A549 (cell line): Measurements from ENCODE around the gene UBE2O. TPM values are rescaled to one million over a fixed set of nuclear protein-coding genes. Genes with fewer than 3 reads are reported as not detected.

Experiments
- ATAC-seq, 2 experiments: fragments of 200-7000 bp in 1 of 2; fragments of >200 bp in 1 of 2; cut with Nextera tagmentation in 1 of 2; cut with Tn5 transposase in 1 of 2; 3 replicates each; pipeline versions ENCODE4 v1.8.0 to v1.9.1; 2018 to 2020; ENCODE audit warnings: mild to moderate bottlenecking in 1 of 2, moderate library complexity in 1 of 2
- CTCF ChIA-PET: fragments of 300-600 bp; sonication (Branson Sonifier 250); formaldehyde crosslinking; extraction: SDS; loops from one replicate; lab custom pipeline; 2021; ENCODE audit warnings: antibody characterized with exemption, inconsistent platforms; lab: Yijun Ruan, JAX
- POLR2A ChIA-PET: fragments of 350-600 bp; formaldehyde crosslinking; extraction: SDS; loops from one replicate; lab custom pipeline; 2021; ENCODE audit warnings: antibody characterized with exemption, inconsistent platforms; lab: Yijun Ruan, JAX
- DNase-seq, 2 experiments: peaks; one replicate each; pipeline versions ENCODE4 v3.0.0 to v3.0.0-alpha.2; 2011 to 2016; ENCODE audit warnings: low read depth in 1 of 2, low spot score in 1 of 2
- FAIRE-seq: peaks from 2 replicates; lab custom pipeline; 2011; peaks lifted over from hg19 to GRCh38; lab: Jason Lieb, UNC
- H3K27ac ChIP-seq, 2 experiments: fragments of >200 bp; sonication (Bioruptor Twin); formaldehyde crosslinking; 3 replicates each; pipeline ENCODE4 v1.5.1; 2016 to 2017
- H3K4me1 ChIP-seq: fragments of >200 bp; sonication (Bioruptor Twin); formaldehyde crosslinking; 3 replicates; pipeline ENCODE4 v1.6.1; 2016
- H3K4me2 ChIP-seq: fragments of >200 bp; sonication (Bioruptor Twin); formaldehyde crosslinking; 3 replicates; pipeline ENCODE4 v1.6.1; 2016
- H3K4me3 ChIP-seq: fragments of >200 bp; sonication (Bioruptor Twin); formaldehyde crosslinking; 3 replicates; pipeline ENCODE4 v1.5.1; 2016
- H3K9me3 ChIP-seq: fragments of >200 bp; sonication (Bioruptor Twin); formaldehyde crosslinking; 3 replicates; pipeline ENCODE4 v1.6.1; 2016
- CBX8 ChIP-seq: fragments of 200-600 bp; sonication (generic); IDR thresholded peaks from 2 replicates; pipeline ENCODE4 v1.6.1; 2016
- EP300 ChIP-seq, 2 experiments: fragments of >200 bp; sonication (Bioruptor Twin); formaldehyde crosslinking; IDR thresholded peaks; 2 replicates in 1 of 2; 3 replicates in 1 of 2; pipeline ENCODE4 v1.6.1; 2016 to 2017
- FOSB ChIP-seq: fragments of 250-450 bp; sonication (Bioruptor Pico); IDR thresholded peaks from 2 replicates; pipeline ENCODE4 v1.5.0; 2020; ENCODE audit warnings: mild to moderate bottlenecking, moderate library complexity
- FOSL2 ChIP-seq, 2 experiments: fragments of 450-650 bp in 1 of 2; fragments of >200 bp in 1 of 2; sonication (Bioruptor Twin) in 1 of 2; formaldehyde crosslinking; IDR thresholded peaks; 2 replicates each; pipeline versions ENCODE4 v1.5.0 to v1.6.1; 2016 to 2020; ENCODE audit warnings: mild to moderate bottlenecking in 1 of 2, moderate library complexity in 1 of 2
- FOXS1 ChIP-seq: fragments of 250-450 bp; sonication (Bioruptor Pico); IDR thresholded peaks from 2 replicates; pipeline ENCODE4 v1.5.0; 2020; ENCODE audit warnings: mild to moderate bottlenecking, moderate library complexity
- HOXB13 ChIP-seq: fragments of 250-450 bp; sonication (Bioruptor Pico); IDR thresholded peaks from 2 replicates; pipeline ENCODE4 v1.5.0; 2020; ENCODE audit warnings: low read depth, mild to moderate bottlenecking, moderate library complexity
- JUN ChIP-seq, 2 experiments: fragments of >200 bp; sonication (Bioruptor Twin); formaldehyde crosslinking; IDR thresholded peaks; 2 replicates in 1 of 2; 3 replicates in 1 of 2; pipeline ENCODE4 v1.6.1; 2016 to 2017
- MAFK ChIP-seq: fragments of 450-650 bp; IDR thresholded peaks from 2 replicates; pipeline ENCODE4 v1.6.1; 2014; ENCODE audit not compliant: partially characterized antibody
- MAZ ChIP-seq: fragments of 150-350 bp; IDR thresholded peaks from 2 replicates; pipeline ENCODE4 v1.6.1; 2014; ENCODE audit warnings: antibody characterized with exemption, low read depth, low read length, borderline replicate concordance
- NFE2L2 ChIP-seq: fragments of 150-350 bp; conservative IDR thresholded peaks from 2 replicates; pipeline ENCODE4 v1.6.1; 2014; ENCODE audit warnings: low read length
- PHF8 ChIP-seq: fragments of 200-600 bp; sonication (generic); IDR thresholded peaks from 2 replicates; pipeline ENCODE4 v1.6.1; 2016; ENCODE audit warnings: low read depth, mild to moderate bottlenecking, antibody characterized with exemption, moderate library complexity, borderline replicate concordance
- RAD21 ChIP-seq, 2 experiments: fragments of >200 bp in 1 of 2; sonication (Bioruptor Twin) in 1 of 2; formaldehyde crosslinking in 1 of 2; IDR thresholded peaks in 1 of 2; conservative IDR thresholded peaks in 1 of 2; 2 replicates in 1 of 2; 3 replicates in 1 of 2; pipeline ENCODE4 v1.6.1; 2012 to 2018; ENCODE audit warnings: inconsistent platforms in 1 of 2
- RCOR1 ChIP-seq: fragments of 150-350 bp; IDR thresholded peaks from 2 replicates; pipeline ENCODE4 v1.6.1; 2014; ENCODE audit warnings: antibody characterized with exemption, low read length, low read depth
- RNF2 ChIP-seq: fragments of 200-600 bp; sonication (generic); IDR thresholded peaks from 2 replicates; pipeline ENCODE4 v1.6.1; 2016; ENCODE audit warnings: low read depth, mild to moderate bottlenecking, antibody characterized with exemption, moderate library complexity, borderline replicate concordance
- TP53 ChIP-seq: fragments of 250-450 bp; sonication (Bioruptor Pico); IDR thresholded peaks from 2 replicates; pipeline ENCODE4 v1.5.0; 2021; ENCODE audit warnings: mild to moderate bottlenecking, moderate library complexity
- ZC3H11A ChIP-seq: fragments of 450-650 bp; IDR thresholded peaks from 2 replicates; pipeline ENCODE4 v1.6.1; 2014; ENCODE audit warnings: antibody characterized with exemption, mild to moderate bottlenecking
- ZNF302 ChIP-seq: fragments of 250-450 bp; sonication (Bioruptor Pico); IDR thresholded peaks from 2 replicates; pipeline ENCODE4 v1.9.0; 2021; ENCODE audit warnings: inconsistent platforms, mild to moderate bottlenecking, moderate library complexity
- WGBS: methylation state at CpG from one replicate; pipeline ENCODE4 v1.1.6; 2017; ENCODE audit errors: missing lambda C conversion rate; 5-methylcytosine and 5-hydroxymethylcytosine counted together
- polyA plus RNA-seq, 4 experiments: library from polyadenylated mRNA; depleted of rRNA in 3 of 4; stranded (reverse); fragments of >200 nt; fragmentation: RNase III in 1 of 4; extraction: RNeasy Plus Mini Kit Qiagen cat#74134 plus additional on column Dnase treatment in 1 of 4; gene quantifications; 2 replicates in 3 of 4; 3 replicates in 1 of 4; pipeline ENCODE4 v1.2.3, GENCODE V29; 2011 to 2017
- TF ChIP-seq, protein P1 (sequence below): IDR thresholded peaks from 2 replicates; pipeline ENCODE4 v1.6.1; 2012

The UBE2O gene
- polyA plus RNA-seq, 2 of the 4 experiments (the other 2 are of a cell fraction) = 22.0 to 25.7 TPM

DNA sequence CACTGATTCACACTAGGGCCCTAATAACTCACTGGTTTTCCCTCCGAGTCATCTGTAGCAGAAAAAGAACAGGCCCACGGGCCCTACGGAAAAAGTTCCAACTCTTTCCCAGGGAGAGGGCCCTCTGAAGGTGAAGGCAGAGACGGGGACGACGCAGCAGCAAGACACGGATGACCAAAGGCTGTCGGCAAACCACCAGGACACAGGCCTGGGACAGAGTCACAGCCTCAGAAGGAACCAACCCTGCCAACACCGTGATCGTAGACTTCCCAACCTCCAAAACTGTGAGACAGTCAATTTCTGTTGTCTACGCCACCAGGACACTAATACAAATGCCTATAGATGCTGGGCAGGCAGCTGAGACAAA lies 73.7 kb downstream of the UBE2O start (continued):
- TF ChIP-seq HOXB13 (CRISPR knock-in tag) (no peak), NFE2L2 (no peak), FOSB (CRISPR knock-in tag) (no peak), RNF2 (no peak), ZC3H11A (no peak), CBX8 (no peak)

DNA sequence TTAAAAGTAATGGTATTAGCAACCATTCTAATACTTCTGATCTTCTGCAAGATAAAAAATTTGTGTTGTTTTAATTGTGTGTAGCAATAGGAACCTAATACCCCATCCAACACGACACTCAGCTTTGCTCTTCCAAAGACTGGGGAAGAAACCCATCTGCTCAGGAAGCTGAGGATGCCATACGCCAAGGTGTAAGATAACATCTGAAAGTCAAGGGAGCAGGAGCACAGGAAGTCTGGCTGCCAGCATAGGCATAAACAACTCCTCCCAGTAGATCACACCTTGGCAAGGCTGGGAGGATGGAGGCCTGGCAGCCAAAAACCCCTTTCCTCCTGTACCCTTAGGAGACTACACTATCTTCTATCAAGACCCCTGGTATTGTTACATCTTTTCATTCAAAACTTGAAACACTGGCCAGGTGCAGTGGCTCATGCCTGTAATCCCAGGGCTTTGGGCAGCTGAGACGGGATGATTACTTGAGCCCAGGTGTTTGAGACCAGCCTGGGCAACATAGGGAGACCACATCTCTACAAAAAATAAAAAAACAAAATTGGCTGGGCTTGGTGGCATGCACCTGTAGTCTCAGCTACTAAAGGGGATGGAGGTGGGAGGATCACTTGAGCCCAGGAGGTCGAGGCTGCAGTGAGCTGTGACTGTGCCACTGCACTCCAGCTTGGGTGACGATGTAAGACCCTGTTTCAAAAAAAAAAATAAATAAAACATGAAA lies 74.2 kb downstream of the UBE2O start:
- H3K4me1 ChIP-seq = peaks cover 14% of the 10 kb centered on the region; the same call in 2 of the 3 replicates
- POLR2A ChIA-PET = no interaction called here
- H3K9me3 ChIP-seq = no peaks in the 10 kb centered on the region
- WGBS = 76% methylated on average over 5 of the region's 5 CpGs
- H3K27ac ChIP-seq = no peak overlapping the region
- H3K4me2 ChIP-seq = no peak overlapping the region
- no peak overlapping the region for H3K4me3 ChIP-seq
- DNase-seq (no peak), ATAC-seq (no peak), FAIRE-seq (no peak)
- TF ChIP-seq FOXS1 (CRISPR knock-in tag) (no peak), ZNF302 (no peak), JUN (IDR thresholded peaks at IDR 0.05) (no peak), TP53 (CRISPR knock-in tag) (no peak), PHF8 (no peak)
- CTCF ChIA-PET = interaction anchor here (0.6 to 43.2 kb wide), 6 partner anchors 21 to 670 kb away, joined by 3 to 1094 read pairs (median 4); partner anchors contain the start of gene PRPSAP1

DNA sequence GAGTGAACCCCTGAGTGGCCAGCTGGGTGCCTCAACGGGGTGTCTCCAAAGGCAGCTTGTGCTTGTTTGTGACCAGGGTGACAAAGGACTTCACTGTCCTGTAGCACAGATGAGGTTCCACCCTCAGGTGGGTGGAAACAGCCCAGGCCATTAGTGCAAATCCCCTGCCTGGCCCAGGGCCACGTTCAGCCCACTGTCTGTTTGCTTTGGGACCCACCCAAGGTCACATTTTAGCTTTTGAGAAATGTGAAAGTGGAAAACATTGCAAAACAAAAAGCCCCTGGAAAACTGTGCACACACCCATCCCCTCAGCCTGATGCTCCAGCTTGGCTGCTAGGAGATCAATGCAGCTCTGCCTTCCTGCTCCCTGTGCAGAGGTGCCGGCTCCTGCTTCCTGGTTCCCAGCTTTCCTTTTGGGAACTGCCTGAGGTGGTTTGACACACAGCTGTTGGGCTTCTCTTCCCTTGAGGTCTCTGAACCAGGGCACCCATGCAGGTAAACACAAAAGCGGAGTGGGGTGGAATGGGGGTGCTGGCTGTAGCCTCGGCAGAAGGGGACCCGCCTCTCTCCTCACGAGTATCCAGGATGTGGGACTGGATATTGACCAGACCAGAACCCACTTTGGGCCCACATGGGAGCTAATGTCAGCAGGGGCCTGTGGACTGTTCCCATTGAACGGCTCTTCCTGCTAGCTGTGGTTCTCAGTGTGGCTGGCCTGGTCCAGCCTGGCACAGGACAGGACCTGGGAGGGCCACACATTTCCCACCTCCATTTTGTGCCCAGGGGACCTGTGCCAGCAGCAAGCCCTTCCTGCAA lies 76.4 kb downstream of the UBE2O start:
- ChIA-PET CTCF (interaction anchor here (0.5 to 43.2 kb wide), 7 partner anchors 9 to 226 kb away, joined by 3 to 1094 read pairs (median 5); partner anchors contain the start of genes PRPSAP1 and SPHK1), POLR2A (interaction anchor here (1.8 kb wide), 1 partner anchor 9 kb away, joined by 10 read pairs; the partner anchor contains the start of gene SPHK1)
- no peak for FAIRE-seq
- peak in 1 of 2 experiments; percentile 15; a peak in 1 of 6 replicates for ATAC-seq
- H3K4me3 ChIP-seq = no peak overlapping the region
- no peaks in the 10 kb centered on the region for H3K9me3 ChIP-seq
- H3K27ac ChIP-seq = no peak overlapping the region
- WGBS = 77% methylated on average over 8 of the region's 8 CpGs
- H3K4me1 ChIP-seq = peaks cover 10% of the 10 kb centered on the region; the same call in 2 of the 3 replicates
- no peak for DNase-seq
- no peak overlapping the region for H3K4me2 ChIP-seq
- TF ChIP-seq RCOR1 = no peak
- TF ChIP-seq EP300 (IDR thresholded peaks at IDR 0.05) = no peak
- TF ChIP-seq, protein P1, sequence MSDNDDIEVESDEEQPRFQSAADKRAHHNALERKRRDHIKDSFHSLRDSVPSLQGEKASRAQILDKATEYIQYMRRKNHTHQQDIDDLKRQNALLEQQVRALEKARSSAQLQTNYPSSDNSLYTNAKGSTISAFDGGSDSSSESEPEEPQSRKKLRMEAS = no peak
- no peak for TF ChIP-seq RAD21 (conservative IDR thresholded peaks at IDR 0.05 in 1 of 2, IDR thresholded peaks at IDR 0.05 in 1 of 2)

DNA sequence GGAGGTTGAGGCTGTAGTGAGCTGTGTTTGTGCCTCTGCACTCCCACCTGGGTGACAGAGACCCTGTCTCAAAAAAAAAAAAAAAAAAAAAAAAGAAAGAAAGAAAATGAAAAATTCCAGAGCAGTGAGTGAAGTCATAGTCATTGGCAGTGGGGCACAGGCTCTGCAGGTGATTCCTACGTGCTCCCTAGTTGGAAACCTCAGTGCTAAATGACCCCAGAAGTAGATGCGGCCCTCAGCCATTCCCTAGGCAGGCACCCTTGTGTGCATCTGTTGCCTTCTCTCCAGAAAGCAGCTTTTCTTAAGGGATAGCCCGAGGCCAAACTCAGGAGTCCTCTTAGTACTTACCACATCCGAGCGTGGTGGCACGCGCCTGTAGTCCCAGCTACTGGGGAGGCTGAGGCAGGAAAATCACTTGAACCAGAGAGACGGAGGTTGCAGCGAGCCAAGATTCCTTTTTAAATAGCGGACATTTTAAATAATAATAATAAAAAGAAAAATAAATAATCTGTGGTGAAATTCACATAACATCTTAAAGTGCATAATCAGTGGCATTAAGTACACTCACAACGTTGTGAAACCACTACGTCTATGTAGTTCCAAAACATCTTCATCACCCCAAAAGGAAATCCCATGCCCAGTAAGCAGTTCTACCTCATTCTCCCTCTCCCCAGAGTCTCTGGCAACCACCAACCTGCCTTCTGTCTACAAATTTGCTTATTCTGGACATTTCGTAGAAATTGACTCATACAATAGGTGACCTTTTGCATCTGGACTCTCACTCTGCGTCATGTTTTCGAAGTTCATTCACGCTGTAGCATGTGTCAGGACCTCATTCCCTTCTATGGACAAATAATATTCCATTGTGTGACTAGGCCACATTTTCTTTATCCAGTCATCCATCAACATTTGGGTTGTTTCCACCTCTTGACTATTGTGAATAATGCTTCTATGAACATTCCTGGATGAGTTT lies 81.0 kb downstream of the UBE2O start:
- no peak overlapping the region for H3K27ac ChIP-seq
- H3K4me2 ChIP-seq = no peak overlapping the region
- H3K4me1 ChIP-seq = peaks cover 15% of the 10 kb centered on the region; the same call in 2 of the 3 replicates
- no peak overlapping the region for H3K4me3 ChIP-seq
- 77% methylated on average over 16 of the region's 16 CpGs for WGBS
- no peaks in the 10 kb centered on the region for H3K9me3 ChIP-seq
- POLR2A ChIA-PET = interaction anchor here (0.7 kb wide), 1 partner anchor 75 kb away, joined by 4 read pairs; no protein-coding TSS in a partner anchor
- peak in 1 of 2 experiments; percentile 65 for DNase-seq
- no peak for FAIRE-seq
- ATAC-seq = no peak
- TF ChIP-seq FOSL2 (IDR thresholded peaks at IDR 0.05) (no peak), FOSL2 (CRISPR knock-in tag; IDR thresholded peaks at IDR 0.05) (peak; percentile 28; the same call in 1 of the 2 replicates), MAZ (no peak), MAFK (peak; percentile 72)
- CTCF ChIA-PET = interaction anchor here (0.7 to 29.4 kb wide), 8 partner anchors 10 to 921 kb away, joined by 3 to 899 read pairs (median 7); partner anchors contain the start of gene SPHK1
